ENCODE data around the gene DGKD. TPM values are rescaled to one million over a fixed set of nuclear protein-coding genes. Genes with fewer than 3 reads are reported as not detected.

The DGKD gene
- total and polyA plus RNA-seq, 10 of the 15 experiments (the other 5 are each of a cell fraction or from before 2014, with no cell fraction given): 2.7 to 81.9 (median 27.0) TPM

DNA sequence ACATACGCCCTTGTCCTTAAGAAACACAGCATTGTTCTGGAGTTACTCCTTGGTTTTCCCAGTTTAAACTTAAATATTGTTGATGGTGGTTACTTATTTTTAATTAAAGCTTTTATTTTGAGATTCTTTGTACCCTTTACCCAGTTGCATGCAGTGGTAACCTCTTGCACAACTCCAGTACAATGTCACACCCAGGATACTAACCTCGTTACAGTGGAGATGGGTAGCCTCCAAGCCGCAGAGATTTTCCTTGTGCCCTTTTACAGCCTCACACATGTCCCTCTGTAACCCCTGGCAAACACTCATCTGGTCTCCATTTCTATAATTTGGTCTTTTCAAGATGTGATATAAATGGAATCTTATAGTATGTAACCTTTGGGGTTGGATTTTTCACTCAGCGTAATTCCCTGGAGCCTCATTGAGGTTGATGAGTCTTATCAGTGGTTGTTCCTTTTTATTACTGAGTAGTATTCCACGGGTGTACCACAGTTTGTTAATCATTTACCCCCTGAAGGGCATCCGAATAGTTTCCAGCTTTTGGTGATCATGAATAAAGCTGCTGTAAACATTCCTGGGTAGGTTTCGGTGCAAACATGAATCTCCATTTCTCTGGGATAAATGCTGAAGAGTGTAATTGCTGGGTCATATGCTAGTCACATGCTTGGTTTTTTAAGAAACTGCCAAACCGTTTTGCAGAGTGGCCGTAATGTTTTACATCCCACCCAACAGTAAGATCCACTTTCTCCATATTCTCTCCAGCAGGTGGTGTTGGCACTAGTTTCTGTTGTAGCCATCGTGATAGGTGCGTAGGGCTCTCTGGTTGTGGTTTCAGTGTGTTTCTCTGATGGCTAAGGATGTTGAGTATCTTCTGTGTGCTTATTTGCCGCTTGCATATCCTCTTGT lies 68.6 kb downstream of the DGKD start (continued):
- TF ChIP-seq, protein P1, sequence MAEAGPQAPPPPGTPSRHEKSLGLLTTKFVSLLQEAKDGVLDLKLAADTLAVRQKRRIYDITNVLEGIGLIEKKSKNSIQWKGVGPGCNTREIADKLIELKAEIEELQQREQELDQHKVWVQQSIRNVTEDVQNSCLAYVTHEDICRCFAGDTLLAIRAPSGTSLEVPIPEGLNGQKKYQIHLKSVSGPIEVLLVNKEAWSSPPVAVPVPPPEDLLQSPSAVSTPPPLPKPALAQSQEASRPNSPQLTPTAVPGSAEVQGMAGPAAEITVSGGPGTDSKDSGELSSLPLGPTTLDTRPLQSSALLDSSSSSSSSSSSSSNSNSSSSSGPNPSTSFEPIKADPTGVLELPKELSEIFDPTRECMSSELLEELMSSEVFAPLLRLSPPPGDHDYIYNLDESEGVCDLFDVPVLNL (IDR thresholded peaks at IDR 0.05; ENCODE audit: low read depth, low read length): no peak

DNA sequence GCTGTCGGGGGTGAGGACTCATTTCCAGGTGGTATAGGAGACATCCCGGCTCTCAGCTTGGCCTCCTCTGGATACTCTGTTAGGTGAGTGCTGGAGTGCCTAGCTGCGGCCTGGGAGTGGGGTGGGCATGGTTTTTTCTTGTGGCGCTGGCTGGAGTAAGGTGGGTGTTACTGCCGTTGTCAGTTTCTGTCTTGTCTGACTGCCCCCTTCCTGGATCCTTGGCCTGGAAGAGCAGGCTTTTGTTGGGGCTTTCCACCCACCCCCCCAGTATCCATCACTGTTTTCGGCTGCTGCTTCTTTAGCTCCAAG lies 69.2 kb downstream of the DGKD start:
- peaks cover 67% of the 10 kb centered on the region for H3K79me2 ChIP-seq (ENCODE audit: control insufficient read depth, insufficient read depth, low read length)
- TF ChIP-seq, protein P2, sequence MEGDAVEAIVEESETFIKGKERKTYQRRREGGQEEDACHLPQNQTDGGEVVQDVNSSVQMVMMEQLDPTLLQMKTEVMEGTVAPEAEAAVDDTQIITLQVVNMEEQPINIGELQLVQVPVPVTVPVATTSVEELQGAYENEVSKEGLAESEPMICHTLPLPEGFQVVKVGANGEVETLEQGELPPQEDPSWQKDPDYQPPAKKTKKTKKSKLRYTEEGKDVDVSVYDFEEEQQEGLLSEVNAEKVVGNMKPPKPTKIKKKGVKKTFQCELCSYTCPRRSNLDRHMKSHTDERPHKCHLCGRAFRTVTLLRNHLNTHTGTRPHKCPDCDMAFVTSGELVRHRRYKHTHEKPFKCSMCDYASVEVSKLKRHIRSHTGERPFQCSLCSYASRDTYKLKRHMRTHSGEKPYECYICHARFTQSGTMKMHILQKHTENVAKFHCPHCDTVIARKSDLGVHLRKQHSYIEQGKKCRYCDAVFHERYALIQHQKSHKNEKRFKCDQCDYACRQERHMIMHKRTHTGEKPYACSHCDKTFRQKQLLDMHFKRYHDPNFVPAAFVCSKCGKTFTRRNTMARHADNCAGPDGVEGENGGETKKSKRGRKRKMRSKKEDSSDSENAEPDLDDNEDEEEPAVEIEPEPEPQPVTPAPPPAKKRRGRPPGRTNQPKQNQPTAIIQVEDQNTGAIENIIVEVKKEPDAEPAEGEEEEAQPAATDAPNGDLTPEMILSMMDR (IDR thresholded peaks at IDR 0.05 in 2 of 3, conservative IDR thresholded peaks at IDR 0.05 in 1 of 3; ENCODE audit: control insufficient read depth in 2 of 3, extremely low read depth in 1 of 3, insufficient read depth in 1 of 3, low read depth in 3 of 3, low read length in 3 of 3): no peak
- 0 out of 2 replicates have a peak, but pooled peaks have one; percentile 3 for TF ChIP-seq DPF2 (IDR thresholded peaks at IDR 0.05)
- H3K36me3 ChIP-seq (ENCODE audit: control insufficient read depth in 2 of 2, insufficient read depth in 2 of 2, low read length in 1 of 2): peaks cover 1 to 22% of the 10 kb centered on the region in 2 experiments; a peak in 3 of 4 replicates
- no peak overlapping the region for H2AFZ ChIP-seq (ENCODE audit: control insufficient read depth, low read depth, low read length)
- no TSS peak for BruUV-seq (replicated peaks)
- no peak overlapping the region for H3K9ac ChIP-seq (ENCODE audit: control insufficient read depth, insufficient read depth, low read length)
- no peaks in the 10 kb centered on the region for H3K27me3 ChIP-seq (replicated peaks in 1 of 2; ENCODE audit: control insufficient read depth in 2 of 2, insufficient read depth in 2 of 2, low read length in 1 of 2)
- intact Hi-C loops (cut with micrococcal nuclease; ENCODE audit: unreplicated experiment) (no loop called here), in situ Hi-C loops (cut with MboI) (no loop called here)
- CTCF ChIA-PET: interaction anchor here (9.3 to 15.3 kb wide), 2 partner anchors 19 to 20 kb away, joined by 84 to 135 read pairs; no protein-coding TSS in a partner anchor
- no peak overlapping the region for H3K27ac ChIP-seq (ENCODE audit: control insufficient read depth, insufficient read depth)
- no peak for FAIRE-seq
- peaks cover 6% of the 10 kb centered on the region for H3K9me3 ChIP-seq (replicated peaks; ENCODE audit: control insufficient read depth, insufficient read depth, low read length)
- no peak for DNase-seq (ENCODE audit: low read depth, low spot score)
- H3K4me2 ChIP-seq (ENCODE audit: control insufficient read depth, insufficient read depth): no peak overlapping the region
- no peak for ATAC-seq
- H3K4me1 ChIP-seq (ENCODE audit: control insufficient read depth, insufficient read depth, low read length): peaks cover 42% of the 10 kb centered on the region
- WGBS (ENCODE audit: insufficient coverage, insufficient replicate concordance, low lambda C conversion rate, missing lambda C conversion rate): 82% methylated on average over 6 of the region's 6 CpGs
- RAD21 ChIA-PET (ENCODE audit: unreplicated experiment): interaction anchor here (1.8 to 6.3 kb wide), 2 partner anchors 8 to 20 kb away, joined by 5 to 28 read pairs; no protein-coding TSS in a partner anchor
- no peak overlapping the region for H3K4me3 ChIP-seq
- SMC1A ChIA-PET (ENCODE audit: uncharacterized antibody, unreplicated experiment): interaction anchor here (0.5 to 3.1 kb wide), 3 partner anchors 11 to 19 kb away, joined by 3 to 13 read pairs (median 6); no protein-coding TSS in a partner anchor
- POLR2A ChIA-PET: no interaction called here
- H4K20me1 ChIP-seq (ENCODE audit: control insufficient read depth, insufficient read depth): no peaks in the 10 kb centered on the region
